Astrocyte (in vitro differentiated cells and primary cell): ENCODE measurements around the gene CHRNE.

Experiments used
- EZH2 ChIP-seq: IDR thresholded peaks from 2 replicates; pipeline ENCODE4 v1.6.1; 2012; ENCODE audit warnings: mild to moderate bottlenecking, low read length, inconsistent platforms; ENCODE audit not compliant: insufficient read depth
- TF ChIP-seq, protein P1 (sequence below): IDR thresholded peaks from 2 replicates; pipeline ENCODE4 v1.5.1; 2011; ENCODE audit warnings: low read depth, mild to moderate bottlenecking, inconsistent platforms, low read length, moderate library complexity; ENCODE audit not compliant: insufficient read depth

DNA sequence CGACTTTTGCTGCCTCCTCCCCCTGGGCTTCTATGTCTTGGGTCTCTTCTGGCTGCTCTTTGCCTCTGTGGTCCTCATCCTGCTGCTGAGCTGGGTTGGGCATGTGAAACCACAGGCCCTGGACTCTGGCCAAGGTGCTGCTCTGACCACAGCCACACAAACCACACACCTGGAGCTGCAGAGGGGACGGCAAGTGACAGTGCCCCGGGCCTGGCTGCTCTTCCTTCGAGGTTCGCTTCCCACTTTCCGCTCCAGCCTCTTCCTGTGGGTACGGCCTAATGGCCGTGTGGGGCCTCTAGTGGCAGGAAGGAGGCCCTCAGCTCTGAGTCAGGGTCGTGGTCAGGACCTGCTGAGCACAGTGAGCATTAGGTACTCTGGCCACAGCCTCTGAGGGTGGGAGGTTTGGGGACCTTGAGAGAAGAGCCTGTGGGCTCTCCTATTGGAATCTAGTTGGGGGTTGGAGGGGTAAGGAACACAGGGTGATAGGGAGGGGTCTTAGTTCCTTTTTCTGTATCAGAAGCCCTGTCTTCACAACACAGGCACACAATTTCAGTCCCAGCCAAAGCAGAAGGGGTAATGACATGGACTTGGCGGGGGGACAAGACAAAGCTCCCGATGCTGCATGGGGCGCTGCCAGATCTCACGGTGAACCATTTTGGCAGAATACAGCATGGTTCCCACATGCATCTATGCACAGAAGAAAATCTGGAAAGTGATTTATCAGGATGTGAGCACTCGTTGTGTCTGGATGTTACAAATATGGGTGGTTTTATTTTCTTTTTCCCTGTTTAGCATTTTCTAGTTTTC lies 31.5 kb upstream of the CHRNE start:
- TF ChIP-seq, protein P1, sequence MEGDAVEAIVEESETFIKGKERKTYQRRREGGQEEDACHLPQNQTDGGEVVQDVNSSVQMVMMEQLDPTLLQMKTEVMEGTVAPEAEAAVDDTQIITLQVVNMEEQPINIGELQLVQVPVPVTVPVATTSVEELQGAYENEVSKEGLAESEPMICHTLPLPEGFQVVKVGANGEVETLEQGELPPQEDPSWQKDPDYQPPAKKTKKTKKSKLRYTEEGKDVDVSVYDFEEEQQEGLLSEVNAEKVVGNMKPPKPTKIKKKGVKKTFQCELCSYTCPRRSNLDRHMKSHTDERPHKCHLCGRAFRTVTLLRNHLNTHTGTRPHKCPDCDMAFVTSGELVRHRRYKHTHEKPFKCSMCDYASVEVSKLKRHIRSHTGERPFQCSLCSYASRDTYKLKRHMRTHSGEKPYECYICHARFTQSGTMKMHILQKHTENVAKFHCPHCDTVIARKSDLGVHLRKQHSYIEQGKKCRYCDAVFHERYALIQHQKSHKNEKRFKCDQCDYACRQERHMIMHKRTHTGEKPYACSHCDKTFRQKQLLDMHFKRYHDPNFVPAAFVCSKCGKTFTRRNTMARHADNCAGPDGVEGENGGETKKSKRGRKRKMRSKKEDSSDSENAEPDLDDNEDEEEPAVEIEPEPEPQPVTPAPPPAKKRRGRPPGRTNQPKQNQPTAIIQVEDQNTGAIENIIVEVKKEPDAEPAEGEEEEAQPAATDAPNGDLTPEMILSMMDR, result peak; percentile 28
- TF ChIP-seq EZH2, result no peak
